Measurements from ENCODE around the gene LARGE1. TPM values are rescaled to one million over a fixed set of nuclear protein-coding genes. Genes with fewer than 3 reads are reported as not detected.

Gene LARGE1
- total and polyA plus RNA-seq, 2 of the 8 experiments (the other 6 are each of a cell fraction or from before 2014, with no cell fraction given): 43.7 to 83.0 TPM

- TF ChIP-seq CHD7 (IDR thresholded peaks at IDR 0.05; ENCODE audit: insufficient replicate concordance, low read length): no peak
- no peak for TF ChIP-seq EGR1 (IDR thresholded peaks at IDR 0.05; ENCODE audit: borderline replicate concordance, low read depth, low read length)
- TF ChIP-seq GABPA (IDR thresholded peaks at IDR 0.05; ENCODE audit: borderline replicate concordance, insufficient read depth, low read length): no peak
- no peak for TF ChIP-seq CTBP2 (IDR thresholded peaks at IDR 0.05; ENCODE audit: borderline replicate concordance, insufficient read depth, insufficient read length, low read length)
- TF ChIP-seq POLR2AphosphoS5 (IDR thresholded peaks at IDR 0.05; ENCODE audit: low read depth, low read length): no peak
- peak in 1 of 2 experiments; percentile 1 for TF ChIP-seq BCL11A (IDR thresholded peaks at IDR 0.05; ENCODE audit: low read depth in 2 of 2, low read length in 2 of 2)
These were observed 69.6 kb downstream of the LARGE1 start (continued) for GRCh38 chr22:33850724-33851123.
